Upper lobe of left lung (tissue), 6 donors: ENCODE results near the gene SERINC5. TPM values are rescaled to one million over a fixed set of nuclear protein-coding genes. Genes with fewer than 3 reads are reported as not detected.
A peak's percentile ranks its signal among the peaks of the same experiment; 100 is the strongest.
"Not testable (repeated sequence)": the region's sequence is repeated elsewhere in the genome, so short reads cannot be mapped to it uniquely, and the experiment has no call there.

ENCODE experiments used
- ATAC-seq, 2 donors: fragments of 200-7000 bp; cut with Tn5 transposase; one replicate each; pipeline ENCODE4 v1.9.1; 2022; ENCODE audit warnings: mild to moderate bottlenecking in 2 of 2, moderate library complexity in 2 of 2; ENCODE audit not compliant: low FRiP score in 2 of 2
- DNase-seq, 2 donors: peaks; one replicate each; pipeline ENCODE4 v3.0.0-alpha.2; 2019 to 2020
- H3K27ac ChIP-seq, 4 donors: fragments of 200-600 bp; sonication (generic); one replicate each; pipeline ENCODE4 v1.5.1; 2016 to 2019
- H3K27me3 ChIP-seq, 4 donors: fragments of 200-600 bp; sonication (generic); one replicate each; pipeline ENCODE4 v1.5.1; 2017 to 2019
- H3K36me3 ChIP-seq, 4 donors: fragments of 200-600 bp; sonication (generic); one replicate each; pipeline ENCODE4 v1.5.1; 2016 to 2019
- H3K4me1 ChIP-seq, 4 donors: fragments of 200-600 bp; sonication (generic); one replicate each; pipeline ENCODE4 v1.5.1; 2018 to 2019
- H3K4me3 ChIP-seq, 4 donors: fragments of 200-600 bp; sonication (generic); one replicate each; pipeline ENCODE4 v1.5.1; 2017 to 2019; ENCODE audit warnings: mild to moderate bottlenecking in 2 of 4, moderate library complexity in 1 of 4
- H3K9me3 ChIP-seq, 4 donors: fragments of 200-600 bp; sonication (generic); one replicate each; pipeline ENCODE4 v1.5.1; 2018 to 2019
- CTCF ChIP-seq, 6 experiments: fragments of 450-650 bp in 4 of 6; fragments of 200-600 bp in 2 of 6; sonication (generic) in 2 of 6; IDR thresholded peaks; one replicate each; pipeline ENCODE4 v1.5.1; 2016 to 2019; ENCODE audit warnings: antibody characterized with exemption in 6 of 6
- EP300 ChIP-seq, 4 donors: sonication (generic); formaldehyde crosslinking; IDR thresholded peaks; one replicate each; pipeline ENCODE4 v1.5.1; 2017; ENCODE audit warnings: antibody characterized with exemption in 4 of 4, control low read depth in 2 of 4
- POLR2A ChIP-seq, 4 donors: fragments of 450-650 bp; IDR thresholded peaks; one replicate each; pipeline ENCODE4 v1.5.1; 2016 to 2017; ENCODE audit warnings: antibody characterized with exemption in 4 of 4, mild to moderate bottlenecking in 2 of 4
- POLR2AphosphoS5 ChIP-seq, 2 donors: sonication (generic); formaldehyde crosslinking; IDR thresholded peaks; one replicate each; pipeline ENCODE4 v1.5.1; 2017; ENCODE audit warnings: antibody characterized with exemption in 2 of 2
- WGBS, 2 donors: methylation state at CpG; one replicate each; pipeline ENCODE4 v1.1.5; 2017 to 2018; 5-methylcytosine and 5-hydroxymethylcytosine counted together
- total RNA-seq, 6 donors: library from RNA; depleted of rRNA in 4 of 6; stranded (reverse); fragments of >200 nt in 4 of 6; gene quantifications; one replicate each; pipeline versions ENCODE4 v1.1.0 to v1.2.1, GENCODE V29; 2016 to 2021
- donor health status: DM: no; HTN: no; CAD: no; lungs with moderate emphysema.
- donor health status: DM: no; HTN: yes; CAD: no; lungs with severe emphysema.

SERINC5 gene
- total RNA-seq, 6 donors from 2014 or later: 27.3 to 62.4 (median 41.3) TPM

DNA sequence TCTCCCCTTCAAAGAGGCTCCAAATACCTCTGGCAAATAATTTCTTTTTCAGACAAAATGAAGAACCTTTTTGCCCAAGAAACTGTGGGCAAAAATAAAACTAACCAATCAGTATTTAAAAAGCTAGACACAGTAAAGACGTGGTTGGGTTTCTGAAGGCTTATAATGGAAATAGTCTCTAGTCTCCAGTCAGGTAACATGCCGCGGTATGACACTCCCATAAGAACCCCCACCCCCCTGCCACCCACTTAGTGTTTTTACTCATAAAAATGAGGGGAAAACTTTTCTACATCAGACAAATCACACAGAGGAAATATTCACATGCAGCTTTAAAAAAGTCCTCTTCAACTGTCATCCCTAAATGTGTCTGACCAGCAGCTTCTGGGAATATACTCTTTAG is 115.4 kb downstream of the SERINC5 start:
- peaks cover 21 to 40% (median 31%) of the 10 kb centered on the region in 4 donors for H3K4me1 ChIP-seq
- H3K27ac ChIP-seq: peak overlapping the region; percentile 69 to 88 (median 83)
- TF ChIP-seq EP300 (IDR thresholded peaks at IDR 0.05) (no peak), CTCF (IDR thresholded peaks at IDR 0.05) (no peak), POLR2A (IDR thresholded peaks at IDR 0.05) (no peak), POLR2AphosphoS5 (IDR thresholded peaks at IDR 0.05) (no peak)
- no peak for DNase-seq
- no peak for ATAC-seq
- no peaks in the 10 kb centered on the region for H3K27me3 ChIP-seq
- H3K4me3 ChIP-seq: no peak overlapping the region
- H3K9me3 ChIP-seq: no peaks in the 10 kb centered on the region
- peaks cover 0 to 19% (median 1%) of the 10 kb centered on the region in 4 donors for H3K36me3 ChIP-seq
- 87 to 88% methylated on average over 3 of the region's 3 CpGs for WGBS, 2 donors

DNA sequence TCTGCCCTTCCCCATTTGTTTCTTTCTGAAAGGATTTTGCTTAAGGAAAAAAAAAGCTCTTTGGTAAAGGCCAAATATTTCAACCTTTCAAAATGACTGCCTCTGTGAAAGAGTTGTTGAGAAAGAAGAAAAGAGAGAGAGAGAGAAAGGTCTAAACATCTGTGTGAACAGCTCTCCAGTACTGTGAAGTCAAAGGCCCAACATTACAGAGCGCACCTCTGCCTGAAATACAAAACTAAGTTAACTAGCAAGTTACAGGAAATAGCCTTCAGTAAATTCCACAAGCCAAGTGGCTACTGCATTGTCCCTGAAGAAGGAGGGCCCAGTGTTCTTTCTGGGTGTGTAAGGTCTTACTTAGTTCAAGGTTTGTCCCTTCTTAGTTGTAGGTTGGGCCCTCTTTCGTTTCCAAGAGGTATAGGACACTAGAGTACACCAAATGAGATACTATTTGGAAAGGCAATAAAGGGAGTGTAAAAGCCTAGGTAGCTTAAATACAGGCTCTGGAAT is 116.3 kb downstream of the SERINC5 start:
- H3K27me3 ChIP-seq: no peaks in the 10 kb centered on the region
- H3K27ac ChIP-seq: peak overlapping the region; percentile 19 to 88 (median 83)

DNA sequence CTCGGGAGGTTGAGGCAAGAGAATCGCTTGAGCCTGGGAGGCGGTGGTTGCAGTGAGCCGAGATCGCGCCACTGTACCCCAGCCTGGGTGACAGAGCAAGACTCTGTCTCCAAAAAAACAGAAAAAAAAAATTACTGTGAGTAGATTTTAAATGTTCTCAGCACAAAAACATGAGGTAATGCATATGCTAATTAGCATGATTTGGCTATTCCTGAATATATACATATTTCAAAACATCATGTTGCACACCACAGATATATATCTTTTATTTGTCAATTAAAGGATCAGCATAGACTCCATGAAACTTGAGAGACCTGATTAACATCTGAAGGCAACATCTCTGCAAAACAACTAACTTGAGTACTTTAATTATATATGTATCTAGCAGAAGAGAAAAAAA is 117.4 kb downstream of the SERINC5 start:
- Histone ChIP-seq H3K4me1 (peaks cover 21 to 41% (median 31%) of the 10 kb centered on the region in 4 donors), H3K36me3 (peaks cover 0 to 9% (median 1%) of the 10 kb centered on the region in 4 donors), H3K9me3 (no peaks in the 10 kb centered on the region), H3K27me3 (no peaks in the 10 kb centered on the region), H3K4me3 (no peak overlapping the region), H3K27ac (peak overlapping the region in 1 of 4 donors; percentile 24)
- ATAC-seq (no peak), DNase-seq (no peak)
- WGBS, 2 donors: 98 to 100% methylated on average over 6 of the region's 6 CpGs
- no peak for TF ChIP-seq EP300 (IDR thresholded peaks at IDR 0.05)
- TF ChIP-seq POLR2A (IDR thresholded peaks at IDR 0.05): no peak
- TF ChIP-seq CTCF (IDR thresholded peaks at IDR 0.05): no peak
- TF ChIP-seq POLR2AphosphoS5 (IDR thresholded peaks at IDR 0.05): no peak

More for the DNA sequence above, 116.3 kb downstream of the SERINC5 start:
- Histone ChIP-seq H3K9me3 (no peaks in the 10 kb centered on the region), H3K4me1 (peaks cover 21 to 41% (median 31%) of the 10 kb centered on the region in 4 donors), H3K36me3 (peaks cover 0 to 16% (median 1%) of the 10 kb centered on the region in 4 donors), H3K4me3 (no peak overlapping the region)
- WGBS, 2 donors: 71 to 90% methylated on average over 2 of the region's 2 CpGs
- TF ChIP-seq POLR2AphosphoS5 (IDR thresholded peaks at IDR 0.05): no peak
- TF ChIP-seq CTCF (IDR thresholded peaks at IDR 0.05): no peak
- TF ChIP-seq EP300 (IDR thresholded peaks at IDR 0.05): no peak
- no peak for TF ChIP-seq POLR2A (IDR thresholded peaks at IDR 0.05)
- DNase-seq (peak in 1 of 2 donors; percentile 27), ATAC-seq (no peak)

- not testable (repeated sequence) for DNase-seq, ATAC-seq, H3K27me3 ChIP-seq, H3K36me3 ChIP-seq, H3K4me3 ChIP-seq, H3K9me3 ChIP-seq
- H3K4me1 ChIP-seq: peaks cover 18 to 30% (median 24%) of the 10 kb centered on the region in 4 donors
- WGBS, 2 donors: 74 to 82% methylated on average over 7 of the region's 7 CpGs
- peak overlapping the region in 2 of 4 donors; percentile 11 to 25 for H3K27ac ChIP-seq
These were observed 119.0 kb downstream of the SERINC5 start for GRCh38 chr5:80136798-80137197.

GRCh38 chr5:80134876-80135275 is 121.0 kb downstream of the SERINC5 start:
- WGBS, 2 donors: 72 to 77% methylated on average over 3 of the region's 3 CpGs
- TF ChIP-seq CTCF (IDR thresholded peaks at IDR 0.05) (no peak), POLR2A (IDR thresholded peaks at IDR 0.05) (no peak), POLR2AphosphoS5 (IDR thresholded peaks at IDR 0.05) (no peak), EP300 (IDR thresholded peaks at IDR 0.05) (no peak)
- Histone ChIP-seq H3K36me3 (no peaks in the 10 kb centered on the region), H3K4me3 (no peak overlapping the region), H3K4me1 (peaks cover 4 to 15% (median 9%) of the 10 kb centered on the region in 4 donors), H3K9me3 (no peaks in the 10 kb centered on the region), H3K27me3 (no peaks in the 10 kb centered on the region), H3K27ac (peak overlapping the region in 1 of 4 donors; percentile 77)
- ATAC-seq: no peak
- no peak for DNase-seq
